Measurements from ENCODE around the gene MTLN. TPM values are rescaled to one million over a fixed set of nuclear protein-coding genes. Genes with fewer than 3 reads are reported as not detected.

MTLN gene
- polyA plus RNA-seq, 3 donors from 2014 or later: 39.7 to 114 (median 85.3) TPM

- H3K27ac Mint-ChIP-seq: no peak overlapping the region
- H3K4me1 Mint-ChIP-seq: no peaks in the 10 kb centered on the region
- H3K9me3 Mint-ChIP-seq: no peaks in the 10 kb centered on the region
- no peak overlapping the region for H3K4me3 Mint-ChIP-seq
- H3K36me3 Mint-ChIP-seq: no peaks in the 10 kb centered on the region
- peaks cover 1 to 6% (median 2%) of the 10 kb centered on the region in 3 donors for H3K27me3 Mint-ChIP-seq (ENCODE audit: low read depth in 3 of 3)
- DNase-seq: no peak
Observed at GRCh38 chr2:110170102-110170501, 42.2 kb downstream of the MTLN start.

DNA sequence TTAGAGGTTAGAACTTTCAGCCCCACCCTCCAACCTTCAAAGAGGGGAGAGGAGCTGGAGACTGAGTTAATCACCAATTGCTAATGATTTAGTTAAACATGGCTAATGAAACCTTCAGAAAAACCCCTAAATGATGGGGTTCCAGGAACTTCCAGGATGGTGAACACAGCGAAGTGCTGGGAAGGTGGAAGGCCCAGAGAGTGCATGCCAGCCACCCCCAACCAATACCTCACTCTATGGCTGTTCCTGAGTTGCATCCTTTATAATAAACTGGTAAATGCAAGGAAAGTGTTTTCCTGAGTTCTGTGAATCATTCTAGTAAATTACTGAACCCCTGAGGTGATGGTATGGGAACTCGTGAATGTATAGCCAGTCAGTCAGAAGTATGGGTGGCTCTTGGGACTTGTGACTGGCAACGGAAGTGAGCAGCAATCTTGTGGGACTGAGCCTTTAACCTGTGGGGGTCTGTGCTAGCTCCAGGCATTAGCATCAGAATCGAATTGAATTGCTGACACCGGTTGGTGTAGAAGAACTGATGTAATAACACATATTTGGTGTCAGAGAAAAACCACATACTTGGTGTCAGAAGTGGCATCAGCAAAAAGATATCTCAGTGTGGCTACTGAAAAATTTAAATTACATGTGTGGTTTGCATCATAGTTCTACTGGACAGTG lies 44.9 kb downstream of the MTLN start:
- peaks cover 1 to 13% (median 2%) of the 10 kb centered on the region in 3 donors for H3K27me3 Mint-ChIP-seq (ENCODE audit: low read depth in 3 of 3)
- no peak overlapping the region for H3K4me3 Mint-ChIP-seq
- H3K36me3 Mint-ChIP-seq: no peaks in the 10 kb centered on the region
- H3K9me3 Mint-ChIP-seq: no peaks in the 10 kb centered on the region
- no peak overlapping the region for H3K27ac Mint-ChIP-seq
- no peak for DNase-seq
- no peaks in the 10 kb centered on the region for H3K4me1 Mint-ChIP-seq

- Mint-ChIP-seq H3K27me3 (ENCODE audit: low read depth in 3 of 3) (peaks cover 1 to 17% (median 2%) of the 10 kb centered on the region in 3 donors), H3K4me1 (no peaks in the 10 kb centered on the region), H3K36me3 (no peaks in the 10 kb centered on the region), H3K27ac (no peak overlapping the region), H3K9me3 (no peaks in the 10 kb centered on the region), H3K4me3 (no peak overlapping the region)
- DNase-seq: no peak
Observed at GRCh38 chr2:110166266-110166665, 46.1 kb downstream of the MTLN start.

Other genes with a start within 250 kb of the MTLN start
- not detected for gene MALL, start 96.7 kb downstream of the MTLN start, polyA plus RNA-seq
- gene NPHP1, start 7.5 kb downstream of the MTLN start, polyA plus RNA-seq: not detected

All from immature natural killer cell (primary cell).